ENCODE data around the gene SOX8.

The SOX8 gene

GRCh38 chr16:965487-965886 lies 16.1 kb upstream of the SOX8 start:
- TF ChIP-seq, protein P1, sequence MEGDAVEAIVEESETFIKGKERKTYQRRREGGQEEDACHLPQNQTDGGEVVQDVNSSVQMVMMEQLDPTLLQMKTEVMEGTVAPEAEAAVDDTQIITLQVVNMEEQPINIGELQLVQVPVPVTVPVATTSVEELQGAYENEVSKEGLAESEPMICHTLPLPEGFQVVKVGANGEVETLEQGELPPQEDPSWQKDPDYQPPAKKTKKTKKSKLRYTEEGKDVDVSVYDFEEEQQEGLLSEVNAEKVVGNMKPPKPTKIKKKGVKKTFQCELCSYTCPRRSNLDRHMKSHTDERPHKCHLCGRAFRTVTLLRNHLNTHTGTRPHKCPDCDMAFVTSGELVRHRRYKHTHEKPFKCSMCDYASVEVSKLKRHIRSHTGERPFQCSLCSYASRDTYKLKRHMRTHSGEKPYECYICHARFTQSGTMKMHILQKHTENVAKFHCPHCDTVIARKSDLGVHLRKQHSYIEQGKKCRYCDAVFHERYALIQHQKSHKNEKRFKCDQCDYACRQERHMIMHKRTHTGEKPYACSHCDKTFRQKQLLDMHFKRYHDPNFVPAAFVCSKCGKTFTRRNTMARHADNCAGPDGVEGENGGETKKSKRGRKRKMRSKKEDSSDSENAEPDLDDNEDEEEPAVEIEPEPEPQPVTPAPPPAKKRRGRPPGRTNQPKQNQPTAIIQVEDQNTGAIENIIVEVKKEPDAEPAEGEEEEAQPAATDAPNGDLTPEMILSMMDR (IDR thresholded peaks at IDR 0.05; ENCODE audit: control extremely low read depth, extremely low read depth, low read depth, missing control alignments) = no peak
- DNase-seq (ENCODE audit: extremely low spot score) = no peak
- CTCF ChIA-PET = no interaction called here
- POLR2A ChIA-PET = no interaction called here

- TF ChIP-seq, protein P1 (IDR thresholded peaks at IDR 0.05; ENCODE audit: control extremely low read depth, extremely low read depth, low read depth, missing control alignments) = no peak
- CTCF ChIA-PET = no interaction called here
- POLR2A ChIA-PET = no interaction called here
These were observed 15.5 kb upstream of the SOX8 start for GRCh38 chr16:966035-966434.

DNA sequence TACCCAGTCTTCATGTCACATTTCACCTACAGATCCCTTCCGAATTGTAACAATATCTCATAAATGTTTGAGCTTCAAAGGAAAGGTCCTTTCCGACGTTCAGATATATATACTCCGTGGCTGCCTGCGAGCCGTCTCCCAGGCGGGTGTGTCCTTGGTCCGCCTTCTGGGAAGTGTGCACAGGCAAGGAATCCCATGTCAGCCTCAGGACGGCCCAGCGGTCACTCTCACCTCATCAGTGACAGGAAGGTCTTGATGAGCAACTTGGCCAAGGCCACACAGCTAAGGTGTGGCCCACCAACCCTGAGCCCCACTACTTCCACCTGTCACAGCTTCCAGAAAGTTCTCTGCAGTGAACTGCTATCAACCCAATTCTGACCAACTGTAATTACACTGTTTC lies 15.1 kb upstream of the SOX8 start:
- CTCF ChIA-PET = no interaction called here
- POLR2A ChIA-PET = no interaction called here
- no peak for DNase-seq (ENCODE audit: extremely low spot score)

More at GRCh38 chr16:966035-966434, 15.5 kb upstream of the SOX8 start:
- no peak for DNase-seq (ENCODE audit: extremely low spot score)

DNA sequence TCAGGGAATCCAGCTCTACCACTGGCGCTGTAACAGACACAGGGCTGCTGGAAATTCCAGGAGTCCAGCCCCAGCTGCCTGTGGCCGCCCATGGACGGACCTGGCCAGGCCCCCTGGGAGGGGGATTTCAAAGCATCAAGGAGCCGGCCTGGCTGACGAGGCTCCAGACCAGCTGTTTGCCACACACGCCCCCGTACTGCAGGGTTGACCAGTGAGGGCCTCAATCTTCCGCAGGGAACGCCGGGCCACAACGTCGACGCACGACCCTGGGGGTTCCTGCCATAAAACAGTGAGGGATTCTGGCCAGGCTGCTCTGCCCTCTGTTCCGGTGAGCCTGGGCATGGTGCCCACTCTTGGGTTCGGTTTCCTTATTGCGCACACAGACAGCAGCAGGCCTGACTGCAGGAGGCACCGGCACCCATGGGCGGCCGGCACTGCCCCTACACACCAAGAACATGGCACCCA lies 14.5 kb upstream of the SOX8 start:
- TF ChIP-seq, protein P1 (IDR thresholded peaks at IDR 0.05; ENCODE audit: control extremely low read depth, extremely low read depth, low read depth, missing control alignments) = no peak
- ChIA-PET CTCF (no interaction called here), POLR2A (no interaction called here)
- DNase-seq (ENCODE audit: extremely low spot score) = no peak

More for the DNA sequence above, 15.1 kb upstream of the SOX8 start:
- TF ChIP-seq, protein P1 (IDR thresholded peaks at IDR 0.05; ENCODE audit: control extremely low read depth, extremely low read depth, low read depth, missing control alignments) = no peak

- TF ChIP-seq, protein P1 (IDR thresholded peaks at IDR 0.05; ENCODE audit: control extremely low read depth, extremely low read depth, low read depth, missing control alignments) = no peak
- DNase-seq (ENCODE audit: extremely low spot score) = no peak
- ChIA-PET POLR2A (no interaction called here), CTCF (no interaction called here)
These were observed 13.8 kb upstream of the SOX8 start for GRCh38 chr16:967546-968295.

DNA sequence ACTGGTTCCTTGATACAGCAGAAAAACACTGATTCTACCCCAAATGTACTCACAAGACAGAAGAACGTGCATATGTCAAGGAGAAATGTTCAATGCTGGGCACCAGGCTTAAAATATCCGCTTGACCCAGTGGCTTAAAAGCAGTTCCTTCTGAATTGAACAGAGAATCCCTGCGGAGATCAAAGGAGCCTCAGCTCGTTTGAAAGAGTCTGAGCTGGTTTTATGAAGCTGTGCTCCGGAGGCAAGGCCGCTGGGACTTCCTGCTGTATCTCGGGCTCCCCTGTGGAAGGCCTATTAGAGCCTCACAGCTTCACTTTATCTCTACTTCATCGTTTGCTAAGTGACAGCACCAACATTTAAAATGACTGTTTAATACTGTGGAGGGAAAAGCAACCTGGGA lies 12.9 kb upstream of the SOX8 start:
- TF ChIP-seq, protein P1 (IDR thresholded peaks at IDR 0.05; ENCODE audit: control extremely low read depth, extremely low read depth, low read depth, missing control alignments) = no peak
- POLR2A ChIA-PET = interaction anchor here (0.6 kb wide), 1 partner anchor 13 kb away, joined by 6 read pairs; no protein-coding TSS in a partner anchor
- no peak for DNase-seq (ENCODE audit: extremely low spot score)
- CTCF ChIA-PET = no interaction called here

All from GM10248 (cell line).